HepG2 (cell line): ENCODE results near the gene PSORS1C2. TPM values are rescaled to one million over a fixed set of nuclear protein-coding genes. Genes with fewer than 3 reads are reported as not detected.

Experiments
- AGO1 ChIP-seq: fragments of 200-400 bp; formaldehyde crosslinking; IDR thresholded peaks from 2 replicates; pipeline ENCODE4 v1.6.1; 2017; ENCODE audit warnings: mild to moderate bottlenecking, low read depth, low read length, moderate library complexity; ENCODE audit not compliant: poor library complexity, severe bottlenecking
- CBX5 ChIP-seq: sonication (generic); formaldehyde crosslinking; IDR thresholded peaks from 2 replicates; pipeline ENCODE4 v1.4.0; 2020; ENCODE audit warnings: missing genetic modification reagents, borderline replicate concordance
- MXD3 ChIP-seq: IDR thresholded peaks from 2 replicates; pipeline ENCODE4 v1.6.1; 2016; ENCODE audit warnings: mild to moderate bottlenecking, missing biosample characterization, missing genetic modification reagents
- PCBP2 ChIP-seq: fragments of 200-400 bp; formaldehyde crosslinking; optimal IDR thresholded peaks from 2 replicates; pipeline ENCODE3; 2018; ENCODE audit warnings: low read length, low read depth; ENCODE audit not compliant: poor library complexity, severe bottlenecking
- POGZ ChIP-seq: sonication (generic); formaldehyde crosslinking; IDR thresholded peaks from 2 replicates; pipeline ENCODE4 v1.4.0; 2020; ENCODE audit warnings: mild to moderate bottlenecking, missing genetic modification reagents
- SP2 ChIP-seq: sonication (generic); formaldehyde crosslinking; IDR thresholded peaks from 2 replicates; pipeline ENCODE4 v1.5.1; 2020; ENCODE audit warnings: mild to moderate bottlenecking, missing genetic modification reagents
- THAP9 ChIP-seq: sonication (generic); formaldehyde crosslinking; IDR thresholded peaks from 2 replicates; pipeline ENCODE4; 2020; ENCODE audit warnings: missing genetic modification reagents, mild to moderate bottlenecking, borderline replicate concordance
- ZNF224 ChIP-seq: sonication (generic); formaldehyde crosslinking; IDR thresholded peaks from 2 replicates; pipeline ENCODE4 v1.5.0; 2020; ENCODE audit warnings: mild to moderate bottlenecking, missing genetic modification reagents
- ZNF230 ChIP-seq: sonication (generic); formaldehyde crosslinking; IDR thresholded peaks from 2 replicates; pipeline ENCODE4 v1.4.0; 2020; ENCODE audit warnings: mild to moderate bottlenecking, missing genetic modification reagents
- ZNF333 ChIP-seq: sonication (generic); formaldehyde crosslinking; IDR thresholded peaks from 2 replicates; pipeline ENCODE4 v1.4.0; 2020; ENCODE audit warnings: mild to moderate bottlenecking, missing genetic modification reagents, borderline replicate concordance
- ZNF614 ChIP-seq: IDR thresholded peaks from 2 replicates; pipeline ENCODE4 v1.6.1; 2018; ENCODE audit warnings: missing biosample characterization, missing genetic modification reagents, inconsistent platforms, borderline replicate concordance
- polyA plus RNA-seq, 8 experiments: library from polyadenylated mRNA; depleted of rRNA in 3 of 8; stranded (reverse) in 7 of 8; unstranded in 1 of 8; fragments of >200 nt; fragmentation: Illumina TruSeq in 4 of 8; extraction: Trizol in 4 of 8; gene quantifications; 2 replicates each; pipeline versions ENCODE4 v1.2.1 to v1.2.3, GENCODE V29; 2011 to 2016; ENCODE audit warnings: low read depth in 4 of 8, missing spikeins in 1 of 8, mixed read lengths in 1 of 8; ENCODE audit not compliant: insufficient read depth in 1 of 8
- total RNA-seq, 5 experiments: library from RNA; depleted of rRNA; stranded (reverse); fragments of >200 nt; fragmentation: Illumina TruSeq; extraction: Trizol; gene quantifications; 2 replicates each; pipeline ENCODE4 v1.2.3, GENCODE V29; 2016; ENCODE audit warnings: low read depth in 1 of 5

The PSORS1C2 gene
- total and polyA plus RNA-seq, 2 of the 13 experiments (the other 11 are each of a cell fraction or from before 2014, with no cell fraction given) = not detected

GRCh38 chr6:31135710-31136109 is 3.2 kb downstream of the PSORS1C2 start (continued):
- TF ChIP-seq AGO1 (no peak), PCBP2 (no peak), CBX5 (CRISPR knock-in tag) (no peak), MXD3 (CRISPR knock-in tag) (no peak), ZNF224 (CRISPR knock-in tag) (no peak), ZNF230 (CRISPR knock-in tag) (no peak), POGZ (CRISPR knock-in tag) (no peak), THAP9 (CRISPR knock-in tag) (no peak), ZNF333 (CRISPR knock-in tag) (no peak), SP2 (CRISPR knock-in tag) (no peak), ZNF614 (CRISPR knock-in tag) (no peak)
